Measurements from ENCODE around the gene TRMT112.

TRMT112 gene

GRCh38 chr11:64306563-64306875 lies 10.8 kb downstream of the TRMT112 start:
- no peak for FAIRE-seq

DNA sequence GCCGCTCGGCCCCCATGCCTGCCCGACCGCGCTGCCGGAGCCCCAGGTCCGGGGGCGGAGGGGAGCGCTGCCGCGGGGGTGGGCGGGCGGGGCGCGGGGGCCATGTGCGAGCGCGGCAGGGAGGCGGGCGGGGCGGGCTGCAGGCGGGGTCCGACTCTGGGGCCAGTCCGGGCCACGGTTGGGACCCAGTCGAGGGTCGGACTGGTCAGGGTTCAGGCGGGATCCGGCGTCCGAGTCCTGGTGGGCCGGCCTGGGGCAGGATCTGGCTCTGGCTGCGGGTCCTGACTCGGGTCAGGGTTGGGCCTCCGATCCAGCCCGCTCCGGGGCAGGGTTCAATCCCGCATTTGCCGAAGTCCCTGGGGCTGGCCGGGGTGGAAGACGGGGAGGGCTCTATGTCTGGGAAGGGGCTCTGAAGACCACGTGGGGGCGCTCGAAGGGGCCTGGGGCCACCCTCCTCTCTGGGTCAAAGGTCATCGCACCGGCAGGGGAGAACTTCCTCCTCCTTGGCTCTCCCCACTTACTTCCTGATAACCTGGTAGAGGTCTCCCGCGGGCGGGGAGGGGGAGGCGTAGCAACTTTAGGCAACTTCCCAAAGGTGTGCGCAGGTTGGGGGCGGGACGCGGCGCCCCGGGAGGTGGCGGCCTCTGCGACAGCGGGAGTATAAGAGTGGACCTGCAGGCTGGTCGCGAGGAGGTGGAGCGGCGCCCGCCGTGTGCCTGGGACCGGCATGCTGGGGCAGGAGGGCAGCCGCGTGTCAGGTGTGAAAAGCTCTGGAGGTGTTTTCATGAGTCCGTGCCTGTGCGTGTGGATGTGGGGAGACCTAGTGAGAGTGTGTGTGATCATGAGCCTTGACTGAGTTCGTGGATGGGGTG lies 11.4 kb downstream of the TRMT112 start:
- no peak for FAIRE-seq

DNA sequence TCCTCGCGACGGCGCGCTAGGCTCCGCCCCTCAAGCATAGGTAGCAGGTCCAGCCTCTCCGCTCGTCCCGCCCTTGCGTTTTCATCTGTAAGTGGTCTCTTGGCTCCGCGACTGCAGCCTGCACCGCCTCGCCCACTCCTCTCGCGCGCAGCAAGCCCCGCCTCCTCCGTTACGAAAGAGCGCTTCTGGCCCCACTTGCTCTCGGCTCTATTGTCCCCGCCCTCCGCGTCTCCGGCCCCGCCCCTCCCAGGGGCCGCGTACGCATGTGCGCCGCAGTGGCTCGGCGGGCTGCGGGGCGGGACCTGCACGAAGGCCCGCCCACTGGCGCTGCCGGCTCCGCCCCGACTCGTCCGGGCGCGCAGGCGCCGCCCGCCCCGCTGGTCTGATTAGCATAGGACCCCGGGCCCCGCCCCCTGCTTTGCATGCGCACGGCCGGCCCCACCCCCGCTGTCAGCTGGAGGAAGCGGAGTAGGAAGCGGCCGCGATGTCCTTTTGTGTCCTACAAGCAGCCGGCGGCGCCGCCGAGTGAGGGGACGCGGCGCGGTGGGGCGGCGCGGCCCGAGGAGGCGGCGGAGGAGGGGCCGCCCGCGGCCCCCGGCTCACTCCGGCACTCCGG lies 12.2 kb downstream of the TRMT112 start, which contains the start of gene ESRRA:
TSS of gene ESRRA (plus strand) at position 450 of the 616 bp plus-strand sequence. CDS start 1,656 bp downstream, outside the sequence.
- no peak for FAIRE-seq

- no peak for FAIRE-seq
Measured at GRCh38 chr11:64304316-64305072, 12.9 kb downstream of the TRMT112 start.

GRCh38 chr11:64304032-64304315 lies 13.4 kb downstream of the TRMT112 start:
- FAIRE-seq: no peak

GRCh38 chr11:64303109-64304031 lies 14.0 kb downstream of the TRMT112 start:
- FAIRE-seq: no peak

DNA sequence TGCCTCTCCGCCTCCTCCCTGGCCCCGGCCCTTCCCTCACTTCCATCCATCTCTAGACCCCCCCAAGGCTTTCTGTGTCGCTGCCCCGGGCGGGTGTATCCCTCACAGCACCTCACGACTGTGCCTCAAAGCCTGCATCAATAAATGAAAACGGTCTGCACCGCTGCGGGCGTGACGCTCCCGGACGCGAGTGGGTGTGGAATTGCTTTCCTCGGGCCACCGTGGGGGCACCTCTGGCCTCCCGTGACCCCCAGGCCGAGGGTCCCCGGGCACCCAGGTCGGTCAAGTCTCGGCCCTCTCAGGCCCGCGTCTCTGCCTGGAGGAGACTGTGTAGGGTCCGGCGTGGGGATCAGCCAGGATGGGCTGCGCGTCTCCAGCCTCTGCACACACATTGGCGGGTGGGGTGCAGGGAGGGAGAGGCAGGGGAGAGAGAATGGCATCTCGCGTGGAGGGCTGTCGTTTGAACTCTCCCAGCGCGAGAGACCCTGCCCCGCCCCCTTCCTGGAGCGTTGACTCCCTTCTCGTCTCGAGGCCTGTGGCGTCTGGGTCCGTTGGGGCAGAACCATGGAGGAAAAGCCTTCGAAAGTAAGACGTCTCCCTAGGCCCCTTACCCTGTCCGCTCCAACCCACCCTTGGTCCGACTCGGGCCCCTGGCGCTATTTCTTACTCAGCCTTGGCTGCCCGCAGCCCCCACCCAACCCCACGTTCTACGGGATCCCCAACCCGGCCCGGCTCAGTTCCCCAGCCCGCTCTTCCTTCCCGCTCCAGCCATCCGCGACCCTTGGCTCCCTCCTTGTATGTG lies 17.3 kb downstream of the TRMT112 start, which contains the start of gene CATSPERZ:
TSS of gene CATSPERZ (plus strand) at position 512 of the 802 bp plus-strand sequence. CDS start at position 565, 53 bp downstream.
- FAIRE-seq: no peak

GRCh38 chr11:64298966-64299846 lies 18.2 kb downstream of the TRMT112 start:
- no peak for FAIRE-seq

- no peak for FAIRE-seq
Measured at GRCh38 chr11:64297699-64298358, 19.5 kb downstream of the TRMT112 start.

- FAIRE-seq: no peak
Measured at GRCh38 chr11:64296830-64297698, 20.3 kb downstream of the TRMT112 start.

- no peak for FAIRE-seq
Measured at GRCh38 chr11:64296236-64296635, 21.1 kb downstream of the TRMT112 start.

DNA sequence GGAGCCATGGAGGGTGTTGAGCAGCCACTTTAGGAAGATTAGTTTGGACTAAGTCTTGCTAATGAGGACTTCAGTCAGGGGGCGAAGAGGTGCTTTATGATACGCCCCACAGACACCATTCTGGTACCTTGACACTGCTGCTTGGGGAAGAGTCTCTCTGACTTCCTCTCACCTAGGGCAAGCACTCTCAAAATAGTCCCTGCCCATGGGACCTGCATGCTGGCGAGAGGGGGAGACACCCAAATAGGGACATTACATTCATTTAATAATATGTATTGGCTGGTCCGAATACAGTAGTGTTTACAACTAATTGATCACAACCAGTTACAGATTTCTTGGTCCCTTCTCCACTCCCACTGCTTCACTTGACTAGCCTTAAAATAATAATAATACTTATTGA lies 21.6 kb downstream of the TRMT112 start:
- no peak for FAIRE-seq

- FAIRE-seq: no peak
Measured at GRCh38 chr11:64294774-64295173, 22.6 kb downstream of the TRMT112 start.

DNA sequence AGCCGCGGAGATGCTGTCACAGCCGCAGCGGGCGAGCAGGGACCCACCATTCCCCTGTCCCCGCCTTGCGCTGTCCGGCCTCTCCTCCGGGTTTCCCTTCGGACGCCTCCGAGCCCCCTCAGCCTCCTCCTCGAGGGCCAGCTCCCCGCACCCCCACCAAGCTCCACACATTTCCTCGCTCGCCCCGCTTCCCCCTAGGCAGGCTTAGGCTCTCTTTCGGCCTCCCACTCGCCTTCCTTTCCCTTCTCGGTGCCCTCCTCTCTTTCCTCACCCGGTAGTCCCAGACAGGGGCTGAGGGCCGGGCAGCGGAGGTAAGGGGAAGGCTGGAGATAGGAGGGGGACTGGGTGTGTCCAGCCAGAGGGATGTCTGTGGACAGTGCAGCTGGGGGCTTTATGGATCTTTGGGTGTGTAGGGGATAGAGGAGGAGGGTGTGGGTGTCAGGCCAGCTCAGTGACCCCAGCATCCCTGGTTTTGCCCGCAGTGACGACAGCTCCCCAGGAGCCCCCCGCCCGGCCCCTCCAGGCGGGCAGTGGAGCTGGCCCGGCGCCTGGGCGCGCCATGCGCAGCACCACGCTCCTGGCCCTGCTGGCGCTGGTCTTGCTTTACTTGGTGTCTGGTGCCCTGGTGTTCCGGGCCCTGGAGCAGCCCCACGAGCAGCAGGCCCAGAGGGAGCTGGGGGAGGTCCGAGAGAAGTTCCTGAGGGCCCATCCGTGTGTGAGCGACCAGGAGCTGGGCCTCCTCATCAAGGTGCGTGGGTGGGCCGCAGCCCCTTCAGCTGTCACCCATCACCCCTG lies 24.7 kb downstream of the TRMT112 start:
- no peak for FAIRE-seq

- no peak for FAIRE-seq
Measured at GRCh38 chr11:64291752-64292459, 25.5 kb downstream of the TRMT112 start.

DNA sequence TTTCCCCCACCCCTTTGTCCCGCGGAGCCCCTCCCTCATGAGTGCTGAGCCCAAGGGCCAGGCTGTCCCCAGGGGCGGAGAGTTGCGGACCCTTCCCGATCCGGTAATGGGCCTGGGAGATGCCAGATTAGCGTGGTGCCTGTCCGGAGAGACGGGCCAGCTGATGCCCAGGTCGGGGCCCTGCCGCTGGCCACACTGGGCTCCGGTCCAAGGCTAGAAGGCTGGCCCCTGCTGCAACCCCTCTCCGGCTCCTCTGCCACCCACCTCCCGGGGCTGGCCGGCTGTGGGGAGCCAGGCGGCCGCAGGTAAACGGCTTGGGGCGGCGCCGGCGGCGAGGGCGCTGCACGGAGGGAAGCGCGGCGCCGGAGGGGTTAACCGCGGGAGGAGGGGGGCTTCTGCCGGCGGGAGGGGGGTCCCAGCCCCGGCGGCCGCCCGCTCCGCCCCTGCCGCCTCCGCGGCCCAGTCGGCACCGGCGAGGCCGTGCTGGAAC lies 26.1 kb downstream of the TRMT112 start, which contains the start of gene KCNK4:
TSS of gene KCNK4 (plus strand) at position 41 of the 490 bp plus-strand sequence. CDS start 1,717 bp downstream, outside the sequence.
- no peak for FAIRE-seq
